Right atrium auricular region (tissue), 2 donors: ENCODE measurements around the gene PDRG1. TPM values are rescaled to one million over a fixed set of nuclear protein-coding genes. Genes with fewer than 3 reads are reported as not detected.

ENCODE experiments used
- DNase-seq: peaks from one replicate; pipeline ENCODE4 v3.0.0-alpha.2; 2019; ENCODE audit warnings: low spot score
- H3K27ac ChIP-seq, 2 donors: fragments of 200-600 bp; sonication (generic); 1 replicate in 1 of 2; 2 replicates in 1 of 2; pipeline ENCODE4 v1.5.1; 2016 to 2019
- H3K27me3 ChIP-seq, 2 donors: fragments of 200-600 bp; sonication (generic); one replicate each; pipeline versions ENCODE4 v1.5.1 to v1.6.0; 2017 to 2019
- H3K36me3 ChIP-seq: fragments of 200-600 bp; sonication (generic); one replicate; pipeline ENCODE4 v1.5.1; 2016
- H3K4me1 ChIP-seq, 2 donors: fragments of 200-600 bp; sonication (generic); one replicate each; pipeline versions ENCODE4 v1.5.1 to v1.6.0; 2017 to 2019
- H3K4me3 ChIP-seq, 2 donors: fragments of 200-600 bp; sonication (generic); 1 replicate in 1 of 2; 2 replicates in 1 of 2; pipeline ENCODE4 v1.5.1; 2017 to 2019; ENCODE audit warnings: mild to moderate bottlenecking in 1 of 2, moderate library complexity in 1 of 2
- H3K9me3 ChIP-seq, 2 donors: fragments of 200-600 bp; sonication (generic); one replicate each; pipeline ENCODE4 v1.5.1; 2019
- CTCF ChIP-seq, 2 donors: fragments of 200-600 bp; sonication (generic); IDR thresholded peaks; one replicate each; pipeline ENCODE4 v1.5.1; 2019; ENCODE audit warnings: antibody characterized with exemption in 2 of 2
- total RNA-seq, 2 donors: library from RNA; depleted of rRNA; stranded (reverse); fragments of >200 nt; gene quantifications; one replicate each; pipeline ENCODE4 v1.1.0, GENCODE V29; 2016

The PDRG1 gene
- total RNA-seq, 2 donors from 2014 or later: 4.9 to 5.7 TPM

DNA sequence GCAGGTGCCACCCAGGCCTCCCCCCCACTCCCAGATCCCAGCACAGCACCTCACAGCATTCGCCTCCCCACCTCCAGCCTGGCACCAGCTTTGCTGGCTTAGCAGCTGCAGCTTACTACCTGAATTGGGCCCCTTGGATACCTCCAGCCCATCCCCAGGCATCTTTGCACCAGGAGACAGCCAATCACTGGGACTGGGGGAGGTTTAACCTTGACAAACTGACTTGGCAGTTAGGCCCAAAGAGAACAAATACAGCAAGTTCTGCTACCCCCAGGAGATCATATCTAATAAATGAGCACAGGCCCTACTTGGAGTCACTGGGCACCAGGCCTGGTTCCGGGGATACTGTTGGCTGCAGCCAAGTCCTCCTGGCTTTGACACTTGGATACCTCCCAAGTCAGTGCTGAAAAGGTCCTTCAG, 8.8 kb downstream of the PDRG1 start:
- Histone ChIP-seq H3K4me3 (no peak overlapping the region), H3K27me3 (no peaks in the 10 kb centered on the region), H3K4me1 (peaks cover 0 to 14% of the 10 kb centered on the region in 2 donors), H3K36me3 (peaks cover 36% of the 10 kb centered on the region), H3K27ac (no peak overlapping the region), H3K9me3 (peaks cover 0 to 2% of the 10 kb centered on the region in 2 donors)
- TF ChIP-seq CTCF (IDR thresholded peaks at IDR 0.05): no peak
- no peak for DNase-seq

GRCh38 chr20:31939661-31940060, 12.2 kb downstream of the PDRG1 start:
- no peak overlapping the region for H3K27ac ChIP-seq
- H3K36me3 ChIP-seq: peaks cover 2% of the 10 kb centered on the region
- H3K4me3 ChIP-seq: no peak overlapping the region
- no peaks in the 10 kb centered on the region for H3K9me3 ChIP-seq
- DNase-seq: no peak
- H3K4me1 ChIP-seq: peaks cover 0 to 14% of the 10 kb centered on the region in 2 donors
- no peaks in the 10 kb centered on the region for H3K27me3 ChIP-seq
- TF ChIP-seq CTCF (IDR thresholded peaks at IDR 0.05): no peak

- H3K27ac ChIP-seq: no peak overlapping the region
- H3K4me3 ChIP-seq: no peak overlapping the region
- no peaks in the 10 kb centered on the region for H3K36me3 ChIP-seq
These were observed 14.0 kb downstream of the PDRG1 start for GRCh38 chr20:31937820-31938219.

DNA sequence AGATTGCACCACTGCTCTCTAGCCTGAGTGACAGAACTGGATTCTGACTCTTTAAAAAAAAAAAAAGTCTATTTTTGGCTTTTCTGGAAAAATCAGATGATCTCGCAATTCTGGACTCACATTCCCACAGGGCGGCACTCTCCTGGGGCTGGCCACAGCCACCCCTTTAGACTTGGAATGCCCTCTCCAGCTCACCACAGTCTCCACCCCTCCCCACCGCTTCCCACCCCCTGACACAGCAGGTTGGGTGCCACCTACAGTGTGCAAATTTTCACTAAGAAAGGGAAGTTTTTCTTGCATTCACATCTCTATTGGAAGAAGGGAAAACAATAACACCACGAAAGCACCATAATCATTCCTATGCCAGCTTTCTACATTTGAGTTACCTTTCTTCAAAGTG, 15.4 kb downstream of the PDRG1 start:
- Histone ChIP-seq H3K27ac (no peak overlapping the region), H3K36me3 (no peaks in the 10 kb centered on the region), H3K4me3 (no peak overlapping the region), H3K4me1 (no peaks in the 10 kb centered on the region), H3K9me3 (no peaks in the 10 kb centered on the region), H3K27me3 (no peaks in the 10 kb centered on the region)
- no peak for TF ChIP-seq CTCF (IDR thresholded peaks at IDR 0.05)
- DNase-seq: no peak

More at GRCh38 chr20:31937820-31938219, 14.0 kb downstream of the PDRG1 start:
- TF ChIP-seq CTCF (IDR thresholded peaks at IDR 0.05): no peak
- no peaks in the 10 kb centered on the region for H3K9me3 ChIP-seq
- H3K27me3 ChIP-seq: no peaks in the 10 kb centered on the region
- peaks cover 0 to 6% of the 10 kb centered on the region in 2 donors for H3K4me1 ChIP-seq
- DNase-seq: no peak

DNA sequence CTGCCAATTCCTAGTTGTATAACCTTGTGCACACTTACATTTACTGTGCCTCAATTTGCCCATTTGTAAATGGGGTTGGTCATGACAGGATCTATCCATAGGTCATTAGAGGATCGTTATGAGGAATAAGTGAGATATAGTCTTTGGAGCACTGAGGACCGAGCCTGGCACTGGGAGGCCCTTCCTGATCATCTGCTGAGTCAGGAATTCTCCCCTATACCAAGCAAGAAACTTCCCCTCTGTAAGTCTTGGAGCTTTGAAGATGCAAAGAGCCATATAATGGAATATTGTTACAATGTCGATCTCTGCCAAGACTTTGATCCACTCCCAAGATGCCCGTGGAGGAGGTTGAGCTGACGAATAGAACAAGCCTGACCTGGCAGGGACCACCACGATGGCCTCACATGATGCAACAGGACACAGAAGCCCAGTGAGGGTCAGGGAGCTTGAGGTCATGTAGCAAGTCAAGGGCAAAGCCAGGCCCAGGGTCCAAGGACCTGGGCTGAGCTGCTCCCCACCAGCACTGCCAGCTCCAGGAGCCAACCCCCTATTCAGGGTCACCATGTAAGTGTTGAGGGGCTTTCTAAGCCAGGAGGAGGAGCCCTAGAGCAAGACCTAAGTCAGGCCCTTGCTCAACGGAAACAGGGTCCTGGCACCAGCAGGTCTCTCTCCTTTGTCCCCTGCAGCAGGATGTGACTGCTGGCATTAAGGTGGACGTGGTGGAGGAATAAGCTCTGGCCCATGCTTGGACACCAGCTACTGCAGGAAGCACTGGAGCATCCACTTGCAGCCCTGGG, 16.7 kb downstream of the PDRG1 start:
- H3K36me3 ChIP-seq: no peaks in the 10 kb centered on the region
- no peak for DNase-seq
- no peak for TF ChIP-seq CTCF (IDR thresholded peaks at IDR 0.05)

More for the DNA sequence above, 16.7 kb downstream of the PDRG1 start:
- H3K4me3 ChIP-seq: no peak overlapping the region
- H3K4me1 ChIP-seq: no peaks in the 10 kb centered on the region
- H3K27ac ChIP-seq: no peak overlapping the region
- no peaks in the 10 kb centered on the region for H3K27me3 ChIP-seq
- no peaks in the 10 kb centered on the region for H3K9me3 ChIP-seq
